Measurements from ENCODE around the gene STARD5. TPM values are rescaled to one million over a fixed set of nuclear protein-coding genes. Genes with fewer than 3 reads are reported as not detected.

Gene STARD5
- total and polyA plus RNA-seq, 2 experiments from 2014 or later, result 3.8 to 10.1 TPM

DNA sequence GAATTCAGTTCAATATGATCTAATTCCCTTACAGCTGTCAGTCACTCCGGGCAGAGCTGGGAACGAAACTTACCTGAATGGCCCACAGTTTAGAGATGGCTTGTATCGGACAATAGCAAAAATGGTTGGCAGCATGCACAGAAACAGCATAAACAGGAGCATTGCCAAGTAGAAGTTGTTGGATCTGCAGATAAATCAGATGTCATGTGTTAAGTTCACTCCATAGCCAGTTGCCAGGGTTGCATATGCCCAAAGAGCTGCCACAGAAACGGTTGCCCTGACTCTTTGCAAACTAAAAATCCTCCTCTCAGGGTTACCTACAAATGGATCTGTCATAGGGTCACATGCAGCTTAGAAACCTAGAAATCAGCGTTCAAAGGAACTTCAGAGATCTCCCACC lies 15.4 kb upstream of the STARD5 start:
- Histone ChIP-seq H3F3A (replicated peaks; ENCODE audit: low read depth) (no peaks in the 10 kb centered on the region), H3K4me2 (no peak overlapping the region), H3K27me3 (ENCODE audit: insufficient read depth) (no peaks in the 10 kb centered on the region), H3K4me3 (no peak overlapping the region), H4K20me1 (replicated peaks; ENCODE audit: insufficient read depth) (no peaks in the 10 kb centered on the region; the same call in 1 of the 2 replicates), H3K27ac (ENCODE audit: low read depth) (no peak overlapping the region), H3K36me3 (ENCODE audit: insufficient read depth) (no peaks in the 10 kb centered on the region), H2AFZ (no peak overlapping the region), H3K79me2 (replicated peaks; ENCODE audit: insufficient read depth) (no peaks in the 10 kb centered on the region), H3K4me1 (ENCODE audit: insufficient read depth) (no peaks in the 10 kb centered on the region), H3K9me2 (ENCODE audit: insufficient read depth) (no peaks in the 10 kb centered on the region)
- DNase-seq (ENCODE audit: low spot score) (no peak), ATAC-seq (no peak)
- Mint-ChIP-seq H3K4me1 (no peaks in the 10 kb centered on the region; the same call in 2 of the 3 replicates), H3K36me3 (ENCODE audit: low read depth) (no peaks in the 10 kb centered on the region), H3K27ac (no peak overlapping the region), H3K27me3 (ENCODE audit: insufficient read depth, low read depth, poor library complexity) (peaks cover 3% of the 10 kb centered on the region), H3K4me3 (no peak overlapping the region), H3K9me3 (no peaks in the 10 kb centered on the region)
- TF ChIP-seq NANOG (IDR thresholded peaks at IDR 0.05; ENCODE audit: borderline replicate concordance) (no peak), CREB1 (CRISPR knock-in tag; IDR thresholded peaks at IDR 0.05; ENCODE audit: low read depth) (no peak)

DNA sequence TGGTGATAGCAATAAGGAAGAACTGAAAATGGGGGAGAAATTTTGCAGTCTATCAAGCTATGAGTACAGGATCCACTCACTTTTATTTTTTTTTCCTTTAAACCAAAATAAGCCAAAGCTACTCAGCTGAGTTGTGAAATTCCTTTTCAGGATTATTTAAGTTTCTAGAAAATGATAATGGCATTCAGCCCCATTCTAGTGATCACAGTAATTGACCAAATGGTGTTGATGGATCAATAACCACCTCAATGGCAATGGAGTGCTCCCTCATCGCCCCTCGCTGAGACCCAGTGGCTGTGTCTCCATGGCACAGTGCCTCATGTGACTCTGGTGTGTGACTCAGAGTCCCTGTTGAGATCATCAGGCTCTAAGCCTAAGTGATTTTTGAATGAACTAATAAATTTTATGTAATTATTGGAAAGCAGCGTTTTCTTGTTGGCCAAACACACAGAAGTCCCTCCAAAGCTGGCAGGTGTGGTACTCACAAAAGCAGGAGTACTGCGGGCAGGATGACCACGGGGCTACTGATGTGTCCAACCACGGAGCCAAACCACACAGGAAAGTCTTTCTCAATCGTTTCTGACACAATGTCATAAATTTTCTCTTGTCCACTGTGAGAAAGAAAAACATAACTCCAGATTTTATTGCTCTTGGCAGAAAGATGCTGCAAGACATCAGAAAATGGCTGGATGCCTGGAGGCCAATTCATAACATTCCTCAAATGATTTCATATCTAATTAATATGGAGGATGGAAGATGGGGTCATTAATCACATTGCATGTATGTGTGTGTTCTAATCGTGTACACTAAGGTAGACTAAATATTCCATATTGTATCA lies 14.4 kb upstream of the STARD5 start:
- Histone ChIP-seq H2AFZ (no peak overlapping the region), H3K27me3 (ENCODE audit: insufficient read depth) (no peaks in the 10 kb centered on the region), H3K9me2 (ENCODE audit: insufficient read depth) (no peaks in the 10 kb centered on the region), H3K4me3 (no peak overlapping the region), H4K20me1 (replicated peaks; ENCODE audit: insufficient read depth) (no peaks in the 10 kb centered on the region; the same call in 1 of the 2 replicates), H3K79me2 (replicated peaks; ENCODE audit: insufficient read depth) (no peaks in the 10 kb centered on the region), H3K36me3 (ENCODE audit: insufficient read depth) (no peaks in the 10 kb centered on the region), H3F3A (replicated peaks; ENCODE audit: low read depth) (no peaks in the 10 kb centered on the region), H3K4me2 (no peak overlapping the region), H3K4me1 (ENCODE audit: insufficient read depth) (no peaks in the 10 kb centered on the region), H3K27ac (ENCODE audit: low read depth) (no peak overlapping the region)
- Mint-ChIP-seq H3K4me1 (no peaks in the 10 kb centered on the region; the same call in 2 of the 3 replicates), H3K27me3 (ENCODE audit: insufficient read depth, low read depth, poor library complexity) (peaks cover 3% of the 10 kb centered on the region), H3K36me3 (ENCODE audit: low read depth) (no peaks in the 10 kb centered on the region), H3K9me3 (no peaks in the 10 kb centered on the region), H3K4me3 (no peak overlapping the region), H3K27ac (no peak overlapping the region)
- DNase-seq (ENCODE audit: low spot score), result no peak
- no peak for ATAC-seq
- TF ChIP-seq, protein P1, sequence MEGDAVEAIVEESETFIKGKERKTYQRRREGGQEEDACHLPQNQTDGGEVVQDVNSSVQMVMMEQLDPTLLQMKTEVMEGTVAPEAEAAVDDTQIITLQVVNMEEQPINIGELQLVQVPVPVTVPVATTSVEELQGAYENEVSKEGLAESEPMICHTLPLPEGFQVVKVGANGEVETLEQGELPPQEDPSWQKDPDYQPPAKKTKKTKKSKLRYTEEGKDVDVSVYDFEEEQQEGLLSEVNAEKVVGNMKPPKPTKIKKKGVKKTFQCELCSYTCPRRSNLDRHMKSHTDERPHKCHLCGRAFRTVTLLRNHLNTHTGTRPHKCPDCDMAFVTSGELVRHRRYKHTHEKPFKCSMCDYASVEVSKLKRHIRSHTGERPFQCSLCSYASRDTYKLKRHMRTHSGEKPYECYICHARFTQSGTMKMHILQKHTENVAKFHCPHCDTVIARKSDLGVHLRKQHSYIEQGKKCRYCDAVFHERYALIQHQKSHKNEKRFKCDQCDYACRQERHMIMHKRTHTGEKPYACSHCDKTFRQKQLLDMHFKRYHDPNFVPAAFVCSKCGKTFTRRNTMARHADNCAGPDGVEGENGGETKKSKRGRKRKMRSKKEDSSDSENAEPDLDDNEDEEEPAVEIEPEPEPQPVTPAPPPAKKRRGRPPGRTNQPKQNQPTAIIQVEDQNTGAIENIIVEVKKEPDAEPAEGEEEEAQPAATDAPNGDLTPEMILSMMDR (conservative IDR thresholded peaks at IDR 0.05; ENCODE audit: low read depth in 2 of 2), result no peak
- TF ChIP-seq EZH2 (IDR thresholded peaks at IDR 0.05; ENCODE audit: low read depth, unreplicated experiment) (no peak), EZH2phosphoT487 (IDR thresholded peaks at IDR 0.05; ENCODE audit: unreplicated experiment) (no peak), STAT1 (IDR thresholded peaks at IDR 0.05; ENCODE audit: unreplicated experiment) (no peak), CREB1 (CRISPR knock-in tag; IDR thresholded peaks at IDR 0.05; ENCODE audit: low read depth) (no peak)
- TF ChIP-seq, protein P2, sequence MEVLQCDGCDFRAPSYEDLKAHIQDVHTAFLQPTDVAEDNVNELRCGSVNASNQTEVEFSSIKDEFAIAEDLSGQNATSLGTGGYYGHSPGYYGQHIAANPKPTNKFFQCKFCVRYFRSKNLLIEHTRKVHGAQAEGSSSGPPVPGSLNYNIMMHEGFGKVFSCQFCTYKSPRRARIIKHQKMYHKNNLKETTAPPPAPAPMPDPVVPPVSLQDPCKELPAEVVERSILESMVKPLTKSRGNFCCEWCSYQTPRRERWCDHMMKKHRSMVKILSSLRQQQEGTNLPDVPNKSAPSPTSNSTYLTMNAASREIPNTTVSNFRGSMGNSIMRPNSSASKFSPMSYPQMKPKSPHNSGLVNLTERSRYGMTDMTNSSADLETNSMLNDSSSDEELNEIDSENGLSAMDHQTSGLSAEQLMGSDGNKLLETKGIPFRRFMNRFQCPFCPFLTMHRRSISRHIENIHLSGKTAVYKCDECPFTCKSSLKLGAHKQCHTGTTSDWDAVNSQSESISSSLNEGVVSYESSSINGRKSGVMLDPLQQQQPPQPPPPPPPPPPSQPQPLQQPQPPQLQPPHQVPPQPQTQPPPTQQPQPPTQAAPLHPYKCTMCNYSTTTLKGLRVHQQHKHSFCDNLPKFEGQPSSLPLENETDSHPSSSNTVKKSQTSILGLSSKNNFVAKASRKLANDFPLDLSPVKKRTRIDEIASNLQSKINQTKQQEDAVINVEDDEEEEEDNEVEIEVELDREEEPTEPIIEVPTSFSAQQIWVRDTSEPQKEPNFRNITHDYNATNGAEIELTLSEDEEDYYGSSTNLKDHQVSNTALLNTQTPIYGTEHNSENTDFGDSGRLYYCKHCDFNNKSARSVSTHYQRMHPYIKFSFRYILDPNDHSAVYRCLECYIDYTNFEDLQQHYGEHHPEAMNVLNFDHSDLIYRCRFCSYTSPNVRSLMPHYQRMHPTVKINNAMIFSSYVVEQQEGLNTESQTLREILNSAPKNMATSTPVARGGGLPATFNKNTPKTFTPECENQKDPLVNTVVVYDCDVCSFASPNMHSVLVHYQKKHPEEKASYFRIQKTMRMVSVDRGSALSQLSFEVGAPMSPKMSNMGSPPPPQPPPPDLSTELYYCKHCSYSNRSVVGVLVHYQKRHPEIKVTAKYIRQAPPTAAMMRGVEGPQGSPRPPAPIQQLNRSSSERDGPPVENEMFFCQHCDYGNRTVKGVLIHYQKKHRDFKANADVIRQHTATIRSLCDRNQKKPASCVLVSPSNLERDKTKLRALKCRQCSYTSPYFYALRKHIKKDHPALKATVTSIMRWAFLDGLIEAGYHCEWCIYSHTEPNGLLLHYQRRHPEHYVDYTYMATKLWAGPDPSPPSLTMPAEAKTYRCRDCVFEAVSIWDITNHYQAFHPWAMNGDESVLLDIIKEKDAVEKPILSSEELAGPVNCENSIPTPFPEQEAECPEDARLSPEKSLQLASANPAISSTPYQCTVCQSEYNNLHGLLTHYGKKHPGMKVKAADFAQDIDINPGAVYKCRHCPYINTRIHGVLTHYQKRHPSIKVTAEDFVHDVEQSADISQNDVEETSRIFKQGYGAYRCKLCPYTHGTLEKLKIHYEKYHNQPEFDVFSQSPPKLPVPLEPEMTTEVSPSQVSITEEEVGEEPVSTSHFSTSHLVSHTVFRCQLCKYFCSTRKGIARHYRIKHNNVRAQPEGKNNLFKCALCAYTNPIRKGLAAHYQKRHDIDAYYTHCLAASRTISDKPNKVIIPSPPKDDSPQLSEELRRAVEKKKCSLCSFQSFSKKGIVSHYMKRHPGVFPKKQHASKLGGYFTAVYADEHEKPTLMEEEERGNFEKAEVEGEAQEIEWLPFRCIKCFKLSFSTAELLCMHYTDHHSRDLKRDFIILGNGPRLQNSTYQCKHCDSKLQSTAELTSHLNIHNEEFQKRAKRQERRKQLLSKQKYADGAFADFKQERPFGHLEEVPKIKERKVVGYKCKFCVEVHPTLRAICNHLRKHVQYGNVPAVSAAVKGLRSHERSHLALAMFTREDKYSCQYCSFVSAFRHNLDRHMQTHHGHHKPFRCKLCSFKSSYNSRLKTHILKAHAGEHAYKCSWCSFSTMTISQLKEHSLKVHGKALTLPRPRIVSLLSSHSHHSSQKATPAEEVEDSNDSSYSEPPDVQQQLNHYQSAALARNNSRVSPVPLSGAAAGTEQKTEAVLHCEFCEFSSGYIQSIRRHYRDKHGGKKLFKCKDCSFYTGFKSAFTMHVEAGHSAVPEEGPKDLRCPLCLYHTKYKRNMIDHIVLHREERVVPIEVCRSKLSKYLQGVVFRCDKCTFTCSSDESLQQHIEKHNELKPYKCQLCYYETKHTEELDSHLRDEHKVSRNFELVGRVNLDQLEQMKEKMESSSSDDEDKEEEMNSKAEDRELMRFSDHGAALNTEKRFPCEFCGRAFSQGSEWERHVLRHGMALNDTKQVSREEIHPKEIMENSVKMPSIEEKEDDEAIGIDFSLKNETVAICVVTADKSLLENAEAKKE (CRISPR knock-in tag; IDR thresholded peaks at IDR 0.05), result no peak
- TF ChIP-seq, protein P3, sequence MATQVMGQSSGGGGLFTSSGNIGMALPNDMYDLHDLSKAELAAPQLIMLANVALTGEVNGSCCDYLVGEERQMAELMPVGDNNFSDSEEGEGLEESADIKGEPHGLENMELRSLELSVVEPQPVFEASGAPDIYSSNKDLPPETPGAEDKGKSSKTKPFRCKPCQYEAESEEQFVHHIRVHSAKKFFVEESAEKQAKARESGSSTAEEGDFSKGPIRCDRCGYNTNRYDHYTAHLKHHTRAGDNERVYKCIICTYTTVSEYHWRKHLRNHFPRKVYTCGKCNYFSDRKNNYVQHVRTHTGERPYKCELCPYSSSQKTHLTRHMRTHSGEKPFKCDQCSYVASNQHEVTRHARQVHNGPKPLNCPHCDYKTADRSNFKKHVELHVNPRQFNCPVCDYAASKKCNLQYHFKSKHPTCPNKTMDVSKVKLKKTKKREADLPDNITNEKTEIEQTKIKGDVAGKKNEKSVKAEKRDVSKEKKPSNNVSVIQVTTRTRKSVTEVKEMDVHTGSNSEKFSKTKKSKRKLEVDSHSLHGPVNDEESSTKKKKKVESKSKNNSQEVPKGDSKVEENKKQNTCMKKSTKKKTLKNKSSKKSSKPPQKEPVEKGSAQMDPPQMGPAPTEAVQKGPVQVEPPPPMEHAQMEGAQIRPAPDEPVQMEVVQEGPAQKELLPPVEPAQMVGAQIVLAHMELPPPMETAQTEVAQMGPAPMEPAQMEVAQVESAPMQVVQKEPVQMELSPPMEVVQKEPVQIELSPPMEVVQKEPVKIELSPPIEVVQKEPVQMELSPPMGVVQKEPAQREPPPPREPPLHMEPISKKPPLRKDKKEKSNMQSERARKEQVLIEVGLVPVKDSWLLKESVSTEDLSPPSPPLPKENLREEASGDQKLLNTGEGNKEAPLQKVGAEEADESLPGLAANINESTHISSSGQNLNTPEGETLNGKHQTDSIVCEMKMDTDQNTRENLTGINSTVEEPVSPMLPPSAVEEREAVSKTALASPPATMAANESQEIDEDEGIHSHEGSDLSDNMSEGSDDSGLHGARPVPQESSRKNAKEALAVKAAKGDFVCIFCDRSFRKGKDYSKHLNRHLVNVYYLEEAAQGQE (IDR thresholded peaks at IDR 0.05; ENCODE audit: unreplicated experiment), result no peak

Data from GM23338 (cell line).